SK-N-SH (cell line): ENCODE results near the gene PKNOX2. TPM values are rescaled to one million over a fixed set of nuclear protein-coding genes. Genes with fewer than 3 reads are reported as not detected.

Source experiments
- CTCF ChIA-PET: fragments of 300-600, 350-600 bp; formaldehyde crosslinking; extraction: SDS; loops from one replicate; lab custom pipeline; 2021; lab: Yijun Ruan, JAX
- POLR2A ChIA-PET: fragments of 350-600 bp; sonication (Branson Sonifier 250); formaldehyde crosslinking; extraction: SDS; loops from one replicate; lab custom pipeline; 2020; ENCODE audit warnings: antibody characterized with exemption, inconsistent platforms; lab: Yijun Ruan, JAX
- DNase-seq: peaks from one replicate; pipeline ENCODE4 v3.0.0; 2012
- H2AFZ ChIP-seq: fragments of 200-600 bp; sonication (generic); 2 replicates; pipeline ENCODE4 v1.8.1; 2016; ENCODE audit warnings: antibody characterized with exemption, mild to moderate bottlenecking, low read depth
- H3F3A ChIP-seq: fragments of 200-600 bp; sonication (generic); replicated peaks from 2 replicates; pipeline ENCODE3; 2016; ENCODE audit warnings: antibody characterized with exemption, mild to moderate bottlenecking; ENCODE audit not compliant: insufficient read depth
- H3K27ac ChIP-seq, 2 experiments: fragments of 200-500 bp in 1 of 2; fragments of 200-600 bp in 1 of 2; sonication (Bioruptor generic) in 1 of 2; sonication (generic), shearing (Covaris generic) in 1 of 2; 2 replicates each; pipeline versions ENCODE4 v1.5.1 to v1.6.1; 2014 to 2016; ENCODE audit warnings: low read depth in 2 of 2, inconsistent platforms in 1 of 2, low read length in 1 of 2, mild to moderate bottlenecking in 1 of 2, mixed read lengths in 1 of 2
- H3K27me3 ChIP-seq: fragments of 200-600 bp; sonication (generic), shearing (Covaris generic); 2 replicates; pipeline ENCODE4 v1.6.1; 2016; ENCODE audit warnings: mixed run types; ENCODE audit not compliant: insufficient read depth
- H3K36me3 ChIP-seq, 2 experiments: fragments of 200-500 bp in 1 of 2; fragments of 200-600 bp in 1 of 2; sonication (Bioruptor generic) in 1 of 2; sonication (generic) in 1 of 2; replicated peaks in 1 of 2; 2 replicates each; pipeline versions ENCODE3 to v1.5.1; 2014 to 2016; ENCODE audit warnings: low read length in 1 of 2, mild to moderate bottlenecking in 1 of 2; ENCODE audit not compliant: insufficient read depth in 2 of 2, control insufficient read depth in 1 of 2
- H3K4me1 ChIP-seq, 2 experiments: fragments of 200-500 bp in 1 of 2; fragments of 200-600 bp in 1 of 2; sonication (Bioruptor generic) in 1 of 2; sonication (generic), shearing (Covaris generic) in 1 of 2; 2 replicates each; pipeline versions ENCODE4 v1.5.1 to v1.6.1; 2014 to 2016; ENCODE audit warnings: low read depth in 1 of 2, low read length in 1 of 2, mixed run types in 1 of 2; ENCODE audit not compliant: insufficient read depth in 2 of 2, control insufficient read depth in 1 of 2
- H3K4me2 ChIP-seq: fragments of 200-600 bp; sonication (generic), shearing (Covaris generic); 2 replicates; pipeline ENCODE4 v1.6.1; 2017; ENCODE audit warnings: mixed run types
- H3K4me3 ChIP-seq, 2 experiments: fragments of 200-500 bp in 1 of 2; fragments of 200-600 bp in 1 of 2; sonication (Bioruptor generic) in 1 of 2; sonication (generic), shearing (Covaris generic) in 1 of 2; 2 replicates each; pipeline versions ENCODE4 v1.5.1 to v1.8.1; 2014 to 2016; ENCODE audit warnings: low read depth in 2 of 2, inconsistent platforms in 1 of 2, low read length in 1 of 2, mild to moderate bottlenecking in 1 of 2, mixed read lengths in 1 of 2, moderate library complexity in 1 of 2
- H3K79me2 ChIP-seq: fragments of 200-600 bp; sonication (generic); 2 replicates; pipeline ENCODE4 v1.8.1; 2017; ENCODE audit warnings: mild to moderate bottlenecking; ENCODE audit not compliant: insufficient read depth
- H3K9ac ChIP-seq: fragments of 200-600 bp; sonication (generic); 2 replicates; pipeline ENCODE4 v1.6.1; 2017; ENCODE audit warnings: mixed run types
- H3K9me2 ChIP-seq: fragments of 200-600 bp; sonication (generic); 2 replicates; pipeline ENCODE4 v1.6.1; 2017; ENCODE audit warnings: mixed run types
- H3K9me3 ChIP-seq: fragments of 200-600 bp; sonication (generic); 2 replicates; pipeline ENCODE4 v1.6.1; 2017; ENCODE audit warnings: mixed run types, mild to moderate bottlenecking, moderate library complexity
- H4K20me1 ChIP-seq: fragments of 200-600 bp; sonication (generic); 2 replicates; pipeline ENCODE4 v1.6.1; 2017; ENCODE audit warnings: mild to moderate bottlenecking, mixed run types; ENCODE audit not compliant: insufficient read depth
- CHD2 ChIP-seq: fragments of 150-350 bp; IDR thresholded peaks from 2 replicates; pipeline ENCODE4 v1.6.1; 2018; ENCODE audit warnings: low read length; ENCODE audit not compliant: partially characterized antibody
- EZH2phosphoT487 ChIP-seq: fragments of 200-600 bp; sonication (generic); IDR thresholded peaks from 2 replicates; pipeline ENCODE4 v1.6.1; 2017; ENCODE audit warnings: low read depth, mixed run types, mild to moderate bottlenecking, antibody characterized with exemption, moderate library complexity, borderline replicate concordance
- FOSL2 ChIP-seq: IDR thresholded peaks from 2 replicates; pipeline ENCODE4 v1.4.0; 2012; ENCODE audit warnings: low read depth, mild to moderate bottlenecking, moderate library complexity, borderline replicate concordance
- FOXJ3 ChIP-seq: sonication (generic); formaldehyde crosslinking; IDR thresholded peaks from 2 replicates; pipeline ENCODE4 v1.5.1; 2020; ENCODE audit warnings: mild to moderate bottlenecking, missing genetic modification reagents
- FOXM1 ChIP-seq: IDR thresholded peaks from 2 replicates; pipeline ENCODE4 v1.4.0; 2012; ENCODE audit warnings: low read depth, mild to moderate bottlenecking
- GATA2 ChIP-seq: sonication (generic); formaldehyde crosslinking; IDR thresholded peaks from 2 replicates; pipeline ENCODE4 v1.5.0; 2020; ENCODE audit warnings: mild to moderate bottlenecking, missing genetic modification reagents
- JUND ChIP-seq: IDR thresholded peaks from 2 replicates; pipeline ENCODE4 v1.4.0; 2012
- MEF2A ChIP-seq: IDR thresholded peaks from 2 replicates; pipeline ENCODE4 v1.4.0; 2012; ENCODE audit warnings: low read depth, borderline replicate concordance
- NRF1 ChIP-seq: IDR thresholded peaks from 2 replicates; pipeline ENCODE4 v1.6.1; 2012; ENCODE audit warnings: low read depth, mild to moderate bottlenecking, low read length
- PBX3 ChIP-seq: IDR thresholded peaks from 2 replicates; pipeline ENCODE4; 2012
- POLR2AphosphoS5 ChIP-seq: IDR thresholded peaks from 2 replicates; pipeline ENCODE4 v1.6.1; 2012; ENCODE audit warnings: low read depth, low read length
- RCOR1 ChIP-seq: fragments of 150-350 bp; IDR thresholded peaks from 2 replicates; pipeline ENCODE4 v1.6.1; 2017; ENCODE audit warnings: antibody characterized with exemption, low read length
- SMC3 ChIP-seq: IDR thresholded peaks from 2 replicates; pipeline ENCODE4 v1.6.1; 2012; ENCODE audit warnings: low read depth, low read length, improper control_type of control experiment
- WGBS: methylation state at CpG from one replicate; pipeline ENCODE4 v1.1.6; 2017; ENCODE audit warnings: low lambda C conversion rate; 5-methylcytosine and 5-hydroxymethylcytosine counted together
- polyA plus RNA-seq, 3 experiments: library from polyadenylated mRNA; depleted of rRNA; stranded (reverse); fragments of >200 nt; gene quantifications; 2 replicates each; pipeline ENCODE4 v1.2.3, GENCODE V29; 2012

Gene PKNOX2
- polyA plus RNA-seq, 1 of the 3 experiments (the other 2 are of a cell fraction): 0.02 TPM

- no peak for TF ChIP-seq MEF2A
- TF ChIP-seq CHD2: no peak
- no peak for TF ChIP-seq PBX3
- no peak for TF ChIP-seq FOXJ3 (CRISPR knock-in tag)
- TF ChIP-seq RCOR1: no peak
- TF ChIP-seq FOXM1: no peak
- no peak for TF ChIP-seq EZH2phosphoT487
- TF ChIP-seq POLR2AphosphoS5: no peak
- TF ChIP-seq SMC3: no peak
- no peak for TF ChIP-seq GATA2
- Histone ChIP-seq H3K9me3 (no peaks in the 10 kb centered on the region), H3K4me1 (peaks cover 0 to 8% of the 10 kb centered on the region in 2 experiments; a peak in 1 of 4 replicates), H3K27ac (no peak overlapping the region), H3F3A (no peaks in the 10 kb centered on the region), H3K27me3 (no peaks in the 10 kb centered on the region; the same call in 1 of the 2 replicates), H3K9ac (no peak overlapping the region), H2AFZ (no peak overlapping the region), H3K4me2 (no peak overlapping the region), H4K20me1 (no peaks in the 10 kb centered on the region), H3K9me2 (no peaks in the 10 kb centered on the region), H3K79me2 (no peaks in the 10 kb centered on the region), H3K36me3 (no peaks in the 10 kb centered on the region), H3K4me3 (no peak overlapping the region)
- WGBS: 56% methylated on average over 7 of the region's 9 CpGs
- ChIA-PET POLR2A (interaction anchor here (1.3 kb wide), 1 partner anchor 14 kb away, joined by 3 read pairs; no protein-coding TSS in a partner anchor), CTCF (interaction anchor here (0.9 to 1.3 kb wide), 2 partner anchors 46 to 209 kb away, joined by 3 read pairs; no protein-coding TSS in a partner anchor)
- DNase-seq: no peak
Observed at GRCh38 chr11:125299821-125300220, 135.3 kb downstream of the PKNOX2 start.

- no peaks in the 10 kb centered on the region for H3K79me2 ChIP-seq
- no peaks in the 10 kb centered on the region for H3K9me3 ChIP-seq
- H3F3A ChIP-seq: no peaks in the 10 kb centered on the region
- H3K4me3 ChIP-seq: no peak overlapping the region
- WGBS: 5% methylated on average over 2 of the region's 3 CpGs
- H3K36me3 ChIP-seq: no peaks in the 10 kb centered on the region
- H3K27me3 ChIP-seq: no peaks in the 10 kb centered on the region; the same call in 1 of the 2 replicates
- H3K9me2 ChIP-seq: no peaks in the 10 kb centered on the region
- POLR2A ChIA-PET: no interaction called here
- H3K4me2 ChIP-seq: 0 out of 2 replicates have a peak overlapping the region, but pooled peaks have one; percentile 4
- no peak overlapping the region for H2AFZ ChIP-seq
- H3K9ac ChIP-seq: no peak overlapping the region
- H4K20me1 ChIP-seq: no peaks in the 10 kb centered on the region
- CTCF ChIA-PET: interaction anchor here (0.7 to 1.8 kb wide), 5 partner anchors 12 to 210 kb away, joined by 3 to 7 read pairs (median 3); no protein-coding TSS in a partner anchor
- TF ChIP-seq GATA2 (peak; percentile 79), FOSL2 (peak; percentile 22; the same call in 1 of the 2 replicates), JUND (0 out of 2 replicates have a peak, but pooled peaks have one; percentile 14), NRF1 (no peak)
- H3K27ac ChIP-seq: no peak overlapping the region
- H3K4me1 ChIP-seq: peaks cover 0 to 8% of the 10 kb centered on the region in 2 experiments; a peak in 1 of 4 replicates
- DNase-seq: peak; percentile 61
Observed at GRCh38 chr11:125300791-125301218, 136.3 kb downstream of the PKNOX2 start.
